ENCODE data around the gene ALDH3B2.
"Not testable (repeated sequence)": the region's sequence is repeated elsewhere in the genome, so short reads cannot be mapped to it uniquely, and the experiment has no call there.

The ALDH3B2 gene

DNA sequence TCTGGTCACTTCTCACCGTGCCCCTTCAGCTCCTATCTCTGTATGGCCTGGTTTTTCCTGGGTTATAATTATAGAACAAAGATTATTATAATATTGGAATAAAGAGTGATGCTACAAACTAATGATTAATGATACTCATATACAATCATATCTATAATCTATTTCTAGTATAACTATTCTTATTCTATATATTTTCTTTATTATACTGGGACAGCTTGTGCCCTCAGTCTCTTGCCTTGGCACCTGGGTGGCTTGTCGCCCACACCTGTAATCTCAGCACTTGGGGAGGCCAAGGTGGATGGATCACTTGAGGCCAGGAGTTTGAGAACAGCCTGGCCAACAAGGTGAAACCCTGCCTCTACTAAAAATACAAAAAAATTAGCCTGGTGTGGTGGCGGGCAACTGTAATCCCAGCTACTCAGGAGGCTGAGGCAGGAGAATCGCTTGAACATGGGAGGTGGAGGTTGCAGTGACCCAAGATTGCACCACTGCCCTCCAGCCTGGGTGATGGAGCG lies 14.7 kb downstream of the ALDH3B2 start:
- not testable (repeated sequence) for DNase-seq

DNA sequence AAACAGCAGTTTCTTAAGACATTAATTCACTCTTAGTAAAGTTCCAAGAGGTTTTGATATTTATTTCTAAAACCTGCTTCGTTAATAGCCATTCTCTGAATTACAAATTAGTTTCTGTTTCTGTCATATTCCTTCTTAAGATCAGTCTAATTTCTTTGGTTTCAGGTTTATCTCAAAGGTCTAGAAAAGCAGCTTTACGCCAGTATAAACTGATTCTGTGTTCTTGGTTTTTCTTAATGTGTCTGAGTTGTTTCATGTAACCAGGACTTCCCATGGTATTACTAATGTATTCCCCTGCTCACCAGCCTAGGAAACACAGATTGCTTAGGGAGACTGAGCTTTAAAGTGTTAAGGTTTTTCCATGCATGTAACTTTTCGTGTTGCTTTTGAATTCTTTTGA lies 17.1 kb downstream of the ALDH3B2 start:
- DNase-seq: no peak

DNA sequence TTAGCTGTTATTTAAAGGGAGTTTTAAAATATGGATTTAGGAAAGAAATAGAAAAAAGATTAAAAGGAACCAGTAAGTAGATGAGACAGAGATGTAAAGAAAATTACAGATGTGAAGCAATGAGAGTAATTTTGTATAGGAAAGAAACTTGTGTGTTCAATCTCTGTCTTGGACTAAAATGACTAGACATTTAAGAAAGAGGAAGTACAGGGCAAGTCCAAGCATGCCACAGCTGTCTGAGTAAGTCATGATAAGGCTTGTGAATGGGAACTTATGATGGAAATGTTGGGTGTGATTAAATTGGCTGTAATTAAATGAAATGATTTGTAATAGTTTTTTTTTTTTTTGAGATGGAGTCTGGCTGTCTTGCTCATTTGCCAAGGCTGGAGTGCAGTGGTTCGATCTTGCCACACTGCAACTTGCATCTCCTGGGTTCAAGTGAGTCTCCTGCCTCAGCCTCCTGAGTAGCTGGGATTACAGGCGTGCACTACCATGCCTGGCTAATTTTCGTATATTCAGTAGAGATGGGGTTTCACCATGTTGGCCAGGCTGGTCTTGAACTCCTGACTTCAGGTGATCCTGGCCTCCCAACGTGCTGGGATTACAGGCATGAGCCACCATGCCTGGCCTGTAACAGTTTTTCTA lies 18.0 kb downstream of the ALDH3B2 start:
- DNase-seq: no peak

DNA sequence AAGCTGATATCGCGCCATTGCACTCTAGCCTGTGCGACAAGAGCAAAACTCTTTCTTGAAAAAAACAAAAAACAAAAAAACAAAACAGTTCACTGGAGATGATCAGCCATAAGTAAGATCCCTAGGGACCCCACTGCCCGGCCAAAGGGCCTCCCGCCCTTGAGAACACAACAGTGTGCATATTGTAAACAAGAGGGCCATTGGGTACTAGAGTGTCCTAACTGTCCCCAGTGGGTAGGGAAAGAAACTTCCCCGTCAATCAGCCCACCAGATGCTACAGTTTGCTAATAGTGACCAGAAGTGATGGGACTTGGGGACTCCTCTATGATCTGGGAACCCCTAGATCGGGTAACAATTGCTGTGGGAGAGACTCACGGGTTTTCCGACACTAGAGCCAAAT lies 20.2 kb downstream of the ALDH3B2 start:
- no peak for DNase-seq

DNA sequence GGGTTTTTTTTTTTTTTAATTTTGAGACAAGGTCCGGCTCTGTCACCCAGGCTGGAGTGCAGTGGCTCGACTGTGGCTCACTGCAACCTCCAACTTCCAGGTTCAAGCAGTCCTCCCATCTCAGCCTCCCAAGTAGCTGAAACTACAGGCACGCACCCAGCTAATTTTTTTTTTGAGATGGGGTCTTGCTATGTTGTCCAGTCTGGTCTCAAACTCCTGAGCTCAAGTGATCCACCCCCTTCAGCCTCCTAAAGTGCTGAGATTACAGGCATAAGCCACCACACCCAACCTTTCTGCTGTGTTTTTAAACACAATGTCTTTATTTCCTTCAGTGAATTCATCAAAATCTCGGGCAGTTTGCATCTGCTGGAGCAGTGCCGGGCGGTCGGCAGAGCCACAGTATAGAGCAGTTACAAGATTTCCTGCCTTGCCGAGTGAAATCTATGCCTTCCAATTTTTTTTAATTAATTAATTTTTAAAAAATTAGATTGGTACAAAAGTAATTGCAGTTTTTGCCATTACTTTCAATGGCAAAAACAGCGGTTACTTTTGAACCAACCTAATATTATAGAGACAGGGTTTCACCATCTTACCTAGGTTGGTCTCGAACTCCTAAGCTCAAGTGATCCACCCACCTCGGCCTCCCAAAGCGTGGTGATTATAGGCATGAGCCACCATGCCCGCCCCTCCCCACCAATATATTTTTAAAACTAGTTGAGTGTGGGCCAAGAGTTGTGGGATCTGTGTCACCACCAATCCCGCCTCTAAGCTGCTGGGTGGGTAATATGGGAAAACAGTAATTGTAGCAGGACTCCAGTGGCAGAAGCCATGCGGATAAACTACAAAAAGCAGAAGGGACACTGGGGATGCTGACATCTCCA lies 21.2 kb downstream of the ALDH3B2 start:
- no peak for DNase-seq

DNA sequence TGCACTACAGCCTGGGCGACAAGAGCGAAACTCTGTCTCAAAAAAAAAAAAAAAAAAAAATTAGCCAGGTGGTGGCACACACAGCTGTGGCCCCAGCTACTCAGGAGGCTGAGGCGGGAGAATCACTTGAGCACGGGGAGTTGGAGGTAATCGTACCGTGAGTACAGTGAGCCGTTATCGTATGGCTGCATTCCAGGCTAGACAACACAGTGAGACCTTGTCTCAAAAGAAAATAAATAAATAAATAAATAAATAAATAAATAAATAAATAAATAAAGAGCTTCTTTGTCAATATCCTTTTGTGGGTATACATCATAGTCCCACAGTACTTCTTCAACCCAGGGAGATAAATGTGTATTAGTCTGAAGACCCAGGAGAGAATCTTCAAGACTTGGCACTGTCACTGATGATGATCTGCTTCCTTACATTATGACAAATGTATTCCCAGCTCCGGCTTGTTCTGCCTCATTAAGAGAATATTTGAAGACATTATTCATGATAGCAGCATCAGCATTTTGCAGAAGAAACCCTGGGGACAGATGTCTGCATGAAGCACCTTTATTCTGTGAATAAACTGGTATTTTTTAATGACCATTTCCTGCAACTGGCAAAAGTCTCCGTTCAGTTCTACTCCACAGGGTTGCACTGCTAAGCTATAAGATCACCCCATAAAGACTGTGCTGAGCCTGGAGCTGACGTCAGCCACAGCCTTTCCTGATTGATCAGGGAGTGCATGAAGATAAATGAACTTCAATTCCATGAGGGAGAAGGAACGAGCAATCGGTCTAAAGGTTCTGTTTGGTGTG lies 22.2 kb downstream of the ALDH3B2 start:
- DNase-seq: no peak

DNA sequence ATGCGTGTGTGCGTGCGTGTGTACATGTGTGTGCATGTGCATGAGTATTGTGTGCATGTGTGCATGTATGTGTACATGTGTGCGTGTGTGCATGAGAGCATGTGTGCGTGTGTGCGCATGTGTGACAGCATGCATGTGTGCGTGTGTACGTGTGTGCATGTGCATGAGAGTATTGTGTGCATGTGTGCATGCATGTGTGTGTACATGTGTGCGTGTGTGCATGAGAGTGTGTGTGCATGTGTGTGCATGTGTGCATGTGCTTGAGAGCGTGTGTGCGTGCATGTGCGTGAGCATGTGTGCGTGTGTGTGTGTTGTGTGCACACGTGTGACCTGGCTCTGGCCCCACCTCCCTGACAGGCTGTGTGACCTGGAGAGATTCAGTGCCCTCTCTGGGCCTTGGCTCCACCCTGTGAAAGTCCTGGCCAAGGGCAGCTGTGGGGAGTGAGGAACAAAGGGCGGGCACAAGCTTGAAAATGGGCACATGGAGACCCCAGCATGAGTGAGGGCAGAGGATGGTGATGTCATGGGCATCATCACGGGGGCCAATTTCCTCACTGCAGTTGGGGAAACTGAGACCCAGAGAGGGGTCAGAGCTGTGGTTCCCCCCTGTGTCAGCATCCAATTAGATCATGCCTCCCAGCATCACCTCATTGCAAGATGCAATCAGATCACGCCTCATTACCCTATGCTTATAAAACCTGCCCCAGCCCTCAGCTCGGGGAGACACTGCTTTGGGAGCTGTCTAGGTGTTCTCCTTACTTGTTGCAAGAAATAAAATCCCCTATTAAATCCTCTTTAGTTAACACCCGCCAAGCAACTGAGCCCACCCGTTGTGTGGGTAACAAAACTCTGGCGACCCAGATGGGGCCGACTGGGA lies 24.6 kb downstream of the ALDH3B2 start:
- DNase-seq: no peak

DNA sequence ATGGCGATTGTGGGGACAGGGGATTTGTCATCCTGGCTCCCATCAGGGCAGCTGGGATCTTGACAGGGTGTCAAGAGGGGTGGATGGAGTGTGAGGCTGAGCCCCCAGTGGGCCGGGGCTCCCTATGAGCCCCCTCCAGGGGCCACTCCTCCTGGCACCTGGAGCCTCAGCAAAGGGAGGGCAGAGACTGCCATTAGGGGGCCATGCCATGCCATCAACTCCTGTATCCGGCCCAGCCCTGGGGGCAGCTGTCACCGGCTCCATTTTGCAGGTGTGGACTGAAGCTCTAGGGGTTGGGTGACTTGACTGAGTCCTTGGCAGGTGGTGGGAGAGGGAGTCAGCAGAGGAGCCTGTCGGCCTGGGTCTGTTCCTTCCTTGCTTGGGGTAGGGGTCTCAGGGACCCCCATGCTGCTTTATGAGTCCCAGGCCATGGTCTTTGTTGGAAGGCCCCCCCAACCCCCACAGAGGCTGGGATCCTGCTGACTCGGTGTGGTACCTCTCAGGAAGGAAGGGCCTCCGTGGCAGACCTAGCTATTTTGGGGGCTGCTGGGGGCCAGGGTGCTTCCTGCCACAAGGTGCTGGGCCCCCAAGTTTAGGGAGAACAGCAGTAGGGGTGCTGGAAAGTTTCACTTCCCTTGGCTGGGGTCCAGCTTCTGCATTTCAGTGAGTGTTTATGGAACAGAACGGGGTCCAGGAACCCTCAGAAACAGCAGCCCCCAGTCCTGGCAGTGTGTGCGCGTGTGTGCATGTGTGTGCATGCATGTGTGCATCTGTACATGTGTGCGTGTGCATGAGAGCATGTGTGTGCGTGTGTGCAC lies 25.4 kb downstream of the ALDH3B2 start:
- no peak for DNase-seq

DNA sequence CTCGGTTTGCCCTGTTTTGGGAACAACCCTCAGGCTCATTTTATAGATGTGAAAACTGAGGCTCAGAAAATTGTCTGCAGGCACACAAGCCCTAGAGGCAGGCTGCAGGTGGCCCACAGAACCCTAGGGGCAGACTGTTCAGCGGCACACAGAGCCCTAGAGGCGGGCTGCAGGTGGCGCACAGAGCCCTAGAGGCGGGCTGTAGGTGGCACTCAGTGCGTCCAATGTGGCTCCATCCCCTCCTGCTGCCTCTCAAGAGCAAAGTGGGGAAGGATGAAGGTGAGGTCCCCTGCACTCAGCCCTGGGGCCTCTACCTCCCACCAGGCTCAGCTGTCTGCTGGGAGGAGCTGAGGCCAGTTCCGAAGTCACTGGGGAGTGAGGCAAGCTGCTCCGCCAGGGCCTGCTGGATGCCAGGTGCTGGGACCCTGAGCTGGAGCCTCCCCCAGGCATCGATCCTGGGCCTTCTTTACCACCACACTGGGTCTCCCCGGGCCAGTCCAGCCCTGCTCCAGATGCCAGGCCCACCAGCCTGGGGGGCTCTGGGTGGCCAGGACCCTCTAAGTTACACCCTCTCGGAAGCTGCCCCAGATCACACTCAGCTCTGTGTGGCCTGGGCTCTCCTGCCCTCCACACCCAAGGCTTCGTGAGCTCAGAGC lies 26.2 kb downstream of the ALDH3B2 start:
- DNase-seq: no peak

DNA sequence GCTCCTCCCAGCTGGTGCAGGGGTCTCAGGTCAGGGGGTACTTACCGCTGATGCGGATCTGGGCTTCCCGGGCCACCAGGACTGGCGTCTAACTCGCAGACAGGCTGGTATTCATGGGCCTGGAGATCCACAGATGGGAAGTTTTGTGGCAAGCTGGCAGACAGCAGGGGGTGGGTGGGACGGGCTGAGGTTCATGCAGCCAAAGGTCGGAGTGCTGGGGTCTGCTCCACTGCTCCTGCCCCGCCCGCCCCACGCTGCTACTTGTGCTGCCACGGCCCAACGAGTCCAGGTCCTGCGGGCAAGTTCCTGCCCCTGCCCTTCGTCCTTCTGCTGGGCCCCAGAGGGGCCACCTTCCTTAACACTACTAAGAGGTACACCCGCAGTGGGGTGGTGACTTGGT lies 27.0 kb downstream of the ALDH3B2 start:
- no peak for DNase-seq

DNA sequence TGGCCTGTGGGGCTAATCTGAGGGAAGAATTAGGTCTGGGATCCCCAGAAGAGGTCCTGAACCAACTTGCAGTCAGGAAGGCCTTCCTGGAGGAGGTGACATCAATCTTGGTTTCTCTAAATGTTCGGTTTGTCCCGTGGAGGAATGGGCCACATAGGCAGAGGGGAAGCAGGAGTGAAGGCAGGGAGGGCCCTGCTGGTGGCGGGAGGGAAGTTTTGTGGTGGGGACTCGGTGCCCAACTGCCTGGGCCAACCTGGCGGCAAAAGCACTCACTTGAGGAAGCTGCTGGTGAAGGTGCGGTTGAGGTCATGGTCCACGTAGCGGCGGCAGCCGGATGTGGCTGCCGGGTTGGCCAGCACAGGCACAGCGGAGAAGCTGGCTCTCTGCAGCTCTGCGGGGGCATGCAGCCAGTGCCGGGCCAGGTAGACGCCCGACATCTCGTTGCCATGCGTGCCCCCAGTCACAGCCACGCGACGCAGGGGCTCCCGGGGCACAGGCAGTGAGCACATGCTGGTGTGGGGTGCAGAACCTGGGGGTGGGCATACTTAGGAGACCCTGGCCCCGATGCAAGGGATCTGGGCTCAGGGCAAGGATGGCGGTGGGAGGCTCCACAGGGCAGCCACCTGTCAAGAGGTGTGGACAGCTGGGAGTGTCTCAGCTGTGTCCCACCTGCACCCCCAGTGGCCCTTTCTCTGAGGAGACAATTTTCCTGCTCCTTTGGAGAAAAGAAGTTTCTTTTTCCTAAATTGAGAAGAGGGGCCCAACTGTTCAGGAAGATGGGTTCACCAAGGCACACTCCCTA lies 27.7 kb downstream of the ALDH3B2 start:
- DNase-seq: no peak

DNA sequence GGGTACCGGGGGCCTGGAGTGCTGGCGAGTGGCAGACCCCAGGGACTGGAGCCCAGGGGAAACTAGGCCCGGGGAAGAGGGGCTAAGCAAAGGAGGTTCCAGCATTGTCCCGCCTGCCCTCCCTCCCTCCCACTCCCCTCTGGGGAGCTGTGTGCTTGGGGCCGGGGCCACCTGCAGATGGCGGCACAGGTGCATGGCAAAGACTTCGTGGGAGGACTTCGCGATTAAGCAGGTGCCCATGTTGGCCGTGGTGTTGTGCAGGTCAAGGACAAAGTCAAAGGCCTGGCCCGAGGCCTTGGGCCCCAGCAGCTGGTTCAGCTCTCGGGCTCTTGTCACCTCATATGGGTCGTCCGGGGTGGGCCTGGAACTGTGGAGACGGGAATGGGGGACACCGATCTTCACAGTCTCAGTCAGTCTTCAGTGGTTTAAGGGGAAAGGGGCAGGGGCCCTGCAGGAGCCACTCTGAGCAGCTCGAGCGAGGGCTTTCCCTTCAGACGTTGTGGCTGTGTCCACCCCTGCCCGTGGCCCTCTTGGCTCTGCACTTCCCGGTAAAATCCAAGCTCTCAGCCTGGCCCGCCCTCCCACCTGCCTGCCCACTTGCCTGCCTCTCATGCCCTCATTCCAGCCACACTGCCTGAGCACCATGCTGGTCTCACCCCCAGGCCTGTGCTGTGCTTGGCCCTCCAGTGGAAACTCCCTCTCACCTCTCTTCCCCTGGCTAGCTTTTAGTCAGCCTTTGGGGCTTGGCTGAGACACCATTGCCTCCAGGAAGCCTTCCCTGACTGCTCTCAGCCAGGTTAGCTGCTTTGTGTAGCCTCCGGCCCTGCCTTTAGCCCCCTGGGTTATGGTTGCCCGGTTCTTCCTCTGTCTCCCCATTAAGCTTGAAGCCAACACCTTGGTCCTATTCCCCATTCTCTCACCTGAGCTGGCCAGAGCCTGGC lies 28.6 kb downstream of the ALDH3B2 start:
- no peak for DNase-seq

DNA sequence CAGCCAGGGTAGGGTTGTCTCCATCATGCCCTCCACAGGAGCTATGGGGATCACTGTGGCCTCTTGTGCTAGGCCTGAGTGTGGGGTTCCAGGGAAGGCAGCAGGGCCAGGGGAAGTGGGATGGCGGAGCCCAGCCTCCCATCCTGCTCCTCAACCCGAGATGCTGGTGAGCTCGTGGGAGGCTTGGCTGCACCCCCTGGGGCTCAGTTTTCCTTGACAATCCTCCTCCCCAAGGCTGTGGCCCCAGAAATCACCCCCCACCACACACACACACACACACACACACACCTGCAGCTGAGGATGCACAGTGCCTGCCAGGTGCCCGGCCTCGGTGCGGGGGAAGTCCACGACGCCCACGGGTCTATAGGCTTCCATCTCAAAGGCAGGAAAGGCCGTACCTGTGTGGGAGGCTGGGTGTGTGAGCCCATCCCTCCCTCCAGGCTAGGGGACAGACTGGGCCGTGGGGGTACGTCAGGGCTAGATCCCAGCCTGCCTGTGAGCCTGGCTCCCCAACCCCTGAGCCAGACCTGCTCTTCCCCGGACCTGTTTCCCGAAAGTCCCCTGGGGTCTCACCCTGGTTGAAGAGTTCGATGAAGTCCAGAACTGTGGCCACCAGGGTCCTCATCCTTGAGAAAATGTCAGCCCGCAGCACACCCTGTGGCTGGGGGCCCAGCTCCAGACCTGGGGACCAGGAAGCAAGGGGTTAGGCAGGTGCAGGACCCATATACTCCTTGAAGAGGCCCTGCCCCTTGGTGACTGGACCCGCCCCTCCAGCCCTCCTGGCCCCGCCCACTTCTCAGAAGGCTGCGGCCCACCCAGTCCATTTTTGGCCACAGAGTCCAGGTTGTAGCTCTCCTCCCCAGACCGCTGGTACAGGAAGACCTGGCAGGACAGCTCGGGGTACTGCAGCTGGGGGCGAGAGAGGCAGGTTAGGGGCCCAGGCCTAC lies 29.7 kb downstream of the ALDH3B2 start:
- no peak for DNase-seq

DNA sequence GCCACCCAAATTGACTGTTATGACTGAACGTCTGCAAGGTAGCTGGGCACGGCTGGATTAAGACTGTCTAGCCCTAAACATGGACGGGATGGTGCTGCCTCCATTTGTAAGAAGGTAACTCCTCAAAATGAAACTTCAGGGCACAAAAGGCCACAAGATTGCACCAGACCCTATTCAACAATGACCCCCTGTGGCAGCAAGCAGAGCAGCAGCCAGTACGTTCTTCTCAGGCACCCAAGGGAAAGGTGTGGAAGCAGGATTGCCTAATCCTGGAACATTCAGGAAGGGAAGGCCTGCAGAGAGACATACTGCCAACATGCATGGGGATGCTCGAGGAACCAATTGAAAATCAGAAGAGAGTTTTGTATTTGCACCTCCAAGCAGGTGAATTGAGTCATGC lies 30.4 kb downstream of the ALDH3B2 start:
- no peak for DNase-seq

DNA sequence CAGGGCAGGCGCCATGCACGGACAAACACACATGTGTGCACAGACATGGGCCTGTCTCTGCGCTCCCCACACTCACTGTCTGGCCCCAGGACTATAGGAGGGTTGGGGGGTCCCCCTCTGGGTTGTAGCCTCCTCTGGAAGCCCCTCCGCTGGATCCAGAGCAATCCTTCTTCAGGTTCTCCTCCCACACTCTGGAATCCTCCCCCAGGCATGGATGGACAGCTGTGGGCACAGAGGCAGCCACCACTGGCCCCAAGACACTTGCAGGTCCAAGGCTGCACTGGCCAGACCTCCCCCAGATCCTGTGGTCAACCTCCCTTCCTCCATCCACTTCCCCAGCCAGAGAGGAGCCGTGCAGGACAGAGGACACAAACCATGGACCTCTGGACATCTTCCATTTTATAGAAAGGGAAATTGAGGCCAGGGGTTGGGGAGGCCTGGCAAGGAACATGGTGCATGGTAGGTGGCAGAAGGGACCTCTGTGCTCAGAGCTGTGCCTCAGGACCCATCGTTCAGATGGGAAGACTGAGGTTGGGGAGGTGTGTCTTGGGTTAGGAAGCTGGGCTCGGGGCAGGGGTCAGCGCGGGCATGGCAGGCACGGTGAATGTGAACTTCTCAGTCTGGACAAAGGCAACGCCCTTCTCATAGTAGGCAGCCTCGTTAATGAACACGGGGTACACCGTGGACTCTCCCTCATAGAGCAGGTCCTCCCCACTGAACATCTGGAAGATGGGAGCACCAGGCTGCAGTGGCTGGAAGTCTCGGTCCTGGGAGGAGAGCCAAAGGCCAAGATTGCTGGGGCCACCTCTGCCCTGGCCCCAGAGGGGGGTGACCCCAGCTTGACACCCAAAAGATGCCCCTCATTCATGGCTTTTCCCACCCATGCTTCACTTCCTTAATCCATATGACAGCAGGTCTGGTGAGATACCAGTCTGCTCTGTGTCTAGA lies 32.0 kb downstream of the ALDH3B2 start:
- no peak for DNase-seq

Measured in NCI-H2029 (cell line).